HEK293T (cell line): ENCODE measurements around the gene AKAP6.
"Not testable (repeated sequence)": the region's sequence is repeated elsewhere in the genome, so short reads cannot be mapped to it uniquely, and the experiment has no call there.

ENCODE experiments used
- CTCF ChIA-PET: fragments of 350-600 bp; formaldehyde crosslinking; extraction: SDS; loops from one replicate; lab custom pipeline; 2021; ENCODE audit warnings: antibody characterized with exemption, inconsistent platforms; lab: Yijun Ruan, JAX
- POLR2A ChIA-PET: fragments of 350-600 bp; formaldehyde crosslinking; extraction: SDS; loops from one replicate; lab custom pipeline; 2020; ENCODE audit warnings: antibody characterized with exemption, inconsistent platforms; lab: Yijun Ruan, JAX
- DNase-seq: peaks from one replicate; pipeline ENCODE4 v3.0.0; 2012; ENCODE audit warnings: mixed read lengths; ENCODE audit errors: extremely low spot score
- ARNT ChIP-seq: fragments of 450-650 bp; IDR thresholded peaks from 2 replicates; pipeline ENCODE4 v1.6.1; 2017; ENCODE audit warnings: mild to moderate bottlenecking
- BHLHE40 ChIP-seq: fragments of 450-650 bp; IDR thresholded peaks from 2 replicates; pipeline ENCODE4 v1.6.1; 2016; ENCODE audit warnings: mild to moderate bottlenecking, moderate library complexity, borderline replicate concordance
- CTBP1 ChIP-seq: fragments of 450-650 bp; IDR thresholded peaks from 2 replicates; pipeline ENCODE4 v1.6.1; 2016; ENCODE audit warnings: borderline replicate concordance
- ELF4 ChIP-seq: fragments of 450-650 bp; IDR thresholded peaks from 2 replicates; pipeline ENCODE4 v1.6.1; 2017; ENCODE audit warnings: antibody characterized with exemption
- FOXA1 ChIP-seq: fragments of 450-650 bp; IDR thresholded peaks from 2 replicates; pipeline ENCODE4 v1.6.1; 2016; ENCODE audit warnings: mild to moderate bottlenecking
- FOXK2 ChIP-seq: fragments of 450-650 bp; IDR thresholded peaks from 2 replicates; pipeline ENCODE4 v1.6.1; 2016; ENCODE audit warnings: mild to moderate bottlenecking
- FOXM1 ChIP-seq: fragments of 450-650 bp; IDR thresholded peaks from 2 replicates; pipeline ENCODE4 v1.6.1; 2017; ENCODE audit warnings: mild to moderate bottlenecking, borderline replicate concordance
- HDGF ChIP-seq: fragments of 450-650 bp; IDR thresholded peaks from 2 replicates; pipeline ENCODE4 v1.6.1; 2017; ENCODE audit warnings: antibody characterized with exemption, borderline replicate concordance
- L3MBTL2 ChIP-seq: fragments of 450-650 bp; conservative IDR thresholded peaks from 2 replicates; pipeline ENCODE4 v1.6.1; 2016; ENCODE audit warnings: mild to moderate bottlenecking
- LEF1 ChIP-seq: fragments of 450-650 bp; IDR thresholded peaks from 2 replicates; pipeline ENCODE4 v1.6.1; 2017; ENCODE audit warnings: mild to moderate bottlenecking, borderline replicate concordance
- NFRKB ChIP-seq: fragments of 450-650 bp; IDR thresholded peaks from 2 replicates; pipeline ENCODE4 v1.6.1; 2016; ENCODE audit warnings: mild to moderate bottlenecking, moderate library complexity
- PKNOX1 ChIP-seq: fragments of 450-650 bp; IDR thresholded peaks from 2 replicates; pipeline ENCODE4 v1.6.1; 2016
- SP1 ChIP-seq: fragments of 450-650 bp; IDR thresholded peaks from 2 replicates; pipeline ENCODE4 v1.6.1; 2017
- SUZ12 ChIP-seq: fragments of 450-650 bp; IDR thresholded peaks from 2 replicates; pipeline ENCODE4 v1.6.1; 2016; ENCODE audit warnings: mild to moderate bottlenecking
- TARDBP ChIP-seq: fragments of 450-650 bp; IDR thresholded peaks from 2 replicates; pipeline ENCODE4 v1.6.1; 2016
- ZNF384 ChIP-seq: fragments of 450-650 bp; IDR thresholded peaks from 2 replicates; pipeline ENCODE4 v1.6.1; 2016

The AKAP6 gene

GRCh38 chr14:32458720-32459119 lies 129.6 kb downstream of the AKAP6 start:
- no peak for DNase-seq
- ChIA-PET POLR2A (no interaction called here), CTCF (no interaction called here)
- TF ChIP-seq HDGF (no peak), FOXA1 (no peak), LEF1 (no peak), BHLHE40 (no peak), CTBP1 (no peak), PKNOX1 (no peak), L3MBTL2 (no peak), ELF4 (no peak), ZNF384 (no peak), NFRKB (no peak), SUZ12 (no peak), SP1 (no peak), ARNT (no peak), FOXM1 (no peak), TARDBP (no peak), FOXK2 (no peak)

GRCh38 chr14:32460267-32460666 lies 131.2 kb downstream of the AKAP6 start:
- POLR2A ChIA-PET: no interaction called here
- DNase-seq: no peak
- CTCF ChIA-PET: no interaction called here
- no peak for TF ChIP-seq ARNT
- TF ChIP-seq FOXK2: no peak
- TF ChIP-seq ZNF384: no peak
- no peak for TF ChIP-seq NFRKB
- TF ChIP-seq HDGF: no peak
- TF ChIP-seq LEF1: no peak
- TF ChIP-seq SP1: no peak
- TF ChIP-seq FOXA1: no peak
- no peak for TF ChIP-seq TARDBP
- TF ChIP-seq CTBP1: no peak

GRCh38 chr14:32462553-32462952 lies 133.5 kb downstream of the AKAP6 start:
- DNase-seq, POLR2A ChIA-PET, CTCF ChIA-PET: not testable (repeated sequence)

GRCh38 chr14:32468955-32469354 lies 139.9 kb downstream of the AKAP6 start:
- no peak for TF ChIP-seq BHLHE40
- no peak for TF ChIP-seq ARNT
- TF ChIP-seq HDGF: no peak
- no peak for TF ChIP-seq SUZ12
- TF ChIP-seq ZNF384: no peak
- TF ChIP-seq NFRKB: no peak
- no peak for TF ChIP-seq PKNOX1
- TF ChIP-seq TARDBP: no peak
- TF ChIP-seq FOXK2: no peak
- no peak for TF ChIP-seq CTBP1
- TF ChIP-seq FOXM1: no peak
- TF ChIP-seq L3MBTL2: no peak
- no peak for TF ChIP-seq ELF4
- TF ChIP-seq FOXA1: no peak
- no peak for TF ChIP-seq SP1
- no peak for TF ChIP-seq LEF1
- CTCF ChIA-PET: interaction anchor here (0.6 to 1.8 kb wide), 4 partner anchors 210 to 1105 kb away, joined by 3 to 13 read pairs (median 4); no protein-coding TSS in a partner anchor
- DNase-seq: no peak
- POLR2A ChIA-PET: no interaction called here

GRCh38 chr14:32469388-32470160 lies 140.5 kb downstream of the AKAP6 start:
- ChIA-PET CTCF (interaction anchor here (0.6 to 1.8 kb wide), 5 partner anchors 20 to 1106 kb away, joined by 3 to 13 read pairs (median 3); no protein-coding TSS in a partner anchor), POLR2A (no interaction called here)
- peak; percentile 16 for DNase-seq
- TF ChIP-seq FOXA1 (no peak), FOXK2 (no peak), L3MBTL2 (no peak), LEF1 (no peak), ELF4 (no peak), NFRKB (no peak), HDGF (no peak), TARDBP (no peak), FOXM1 (no peak), ARNT (no peak), SP1 (no peak), PKNOX1 (peak; percentile 74), ZNF384 (peak; percentile 82), BHLHE40 (no peak)

- DNase-seq: no peak
- TF ChIP-seq NFRKB: no peak
- TF ChIP-seq LEF1: no peak
- TF ChIP-seq L3MBTL2: no peak
- TF ChIP-seq FOXM1: no peak
- TF ChIP-seq BHLHE40: no peak
- TF ChIP-seq SP1: no peak
- TF ChIP-seq PKNOX1: no peak
- no peak for TF ChIP-seq TARDBP
- CTCF ChIA-PET: interaction anchor here (0.7 to 1.8 kb wide), 3 partner anchors 21 to 479 kb away, joined by 3 to 13 read pairs (median 3); no protein-coding TSS in a partner anchor
- POLR2A ChIA-PET: no interaction called here
These were observed 141.1 kb downstream of the AKAP6 start for GRCh38 chr14:32470161-32470715.
